ENCODE results near the gene CFAP52. TPM values are rescaled to one million over a fixed set of nuclear protein-coding genes. Genes with fewer than 3 reads are reported as not detected.

CFAP52 gene
- total and polyA plus RNA-seq, 2 experiments from 2014 or later, result 0.76 TPM; not detected in 1

- Histone ChIP-seq H3K27ac (no peak overlapping the region), H3K9me2 (ENCODE audit: insufficient read depth) (no peaks in the 10 kb centered on the region), H3K27me3 (replicated peaks; ENCODE audit: insufficient read depth) (no peaks in the 10 kb centered on the region), H4K20me1 (ENCODE audit: insufficient read depth) (no peaks in the 10 kb centered on the region), H3F3A (ENCODE audit: insufficient read depth) (no peaks in the 10 kb centered on the region), H3K4me2 (ENCODE audit: unreplicated experiment) (no peak overlapping the region), H3K4me1 (ENCODE audit: insufficient read depth) (no peaks in the 10 kb centered on the region), H2AFZ (no peak overlapping the region), H3K9me3 (ENCODE audit: low read depth) (no peaks in the 10 kb centered on the region), H3K36me3 (ENCODE audit: low read depth) (no peaks in the 10 kb centered on the region), H3K4me3 (no peak overlapping the region), H3K79me2 (ENCODE audit: insufficient read depth) (no peaks in the 10 kb centered on the region), H3K9ac (no peak overlapping the region)
- DNase-seq, result no peak
- 45 to 47% methylated on average over 9 of the region's 9 CpGs for WGBS, 2 experiments (ENCODE audit: low coverage in 1 of 2, low lambda C conversion rate in 2 of 2, missing lambda C conversion rate in 2 of 2)
- in situ Hi-C loops (cut with MboI), result no loop called here
- TF ChIP-seq EZH2 (IDR thresholded peaks at IDR 0.05; ENCODE audit: insufficient read depth, poor library complexity, severe bottlenecking) (no peak), EZH2phosphoT487 (IDR thresholded peaks at IDR 0.05; ENCODE audit: insufficient read depth, low read depth) (no peak)
Observed at GRCh38 chr17:9612006-9612405, 35.6 kb downstream of the CFAP52 start.

- in situ Hi-C loops (cut with MboI), result no loop called here
- no peaks in the 10 kb centered on the region for H3K79me2 ChIP-seq (ENCODE audit: insufficient read depth)
- WGBS, 2 experiments (ENCODE audit: low coverage in 1 of 2, low lambda C conversion rate in 2 of 2, missing lambda C conversion rate in 2 of 2), result 26 to 33% methylated on average over 2 of the region's 2 CpGs
Observed at GRCh38 chr17:9615486-9615885, 39.0 kb downstream of the CFAP52 start.

GRCh38 chr17:9622961-9623360, 46.5 kb downstream of the CFAP52 start:
- no peaks in the 10 kb centered on the region for H3K36me3 ChIP-seq (ENCODE audit: low read depth)
- no peaks in the 10 kb centered on the region for H3K9me2 ChIP-seq (ENCODE audit: insufficient read depth)
- no peaks in the 10 kb centered on the region for H4K20me1 ChIP-seq (ENCODE audit: insufficient read depth)
- no peaks in the 10 kb centered on the region for H3F3A ChIP-seq (ENCODE audit: insufficient read depth)
- H3K4me2 ChIP-seq (ENCODE audit: unreplicated experiment), result no peak overlapping the region
- no peaks in the 10 kb centered on the region for H3K9me3 ChIP-seq (ENCODE audit: low read depth)
- no peak overlapping the region for H3K4me3 ChIP-seq
- H3K79me2 ChIP-seq (ENCODE audit: insufficient read depth), result no peaks in the 10 kb centered on the region
- no peaks in the 10 kb centered on the region for H3K4me1 ChIP-seq (ENCODE audit: insufficient read depth)
- no peak overlapping the region for H2AFZ ChIP-seq
- DNase-seq, result no peak
- no peaks in the 10 kb centered on the region; the same call in 1 of the 2 replicates for H3K27me3 ChIP-seq (replicated peaks; ENCODE audit: insufficient read depth)
- TF ChIP-seq EZH2 (IDR thresholded peaks at IDR 0.05; ENCODE audit: insufficient read depth, poor library complexity, severe bottlenecking), result no peak
- no peak for TF ChIP-seq EZH2phosphoT487 (IDR thresholded peaks at IDR 0.05; ENCODE audit: insufficient read depth, low read depth)
- no peak overlapping the region for H3K27ac ChIP-seq
- in situ Hi-C loops (cut with MboI), result no loop called here
- no peak overlapping the region for H3K9ac ChIP-seq

More at GRCh38 chr17:9615486-9615885, 39.0 kb downstream of the CFAP52 start:
- no peak overlapping the region for H3K4me2 ChIP-seq (ENCODE audit: unreplicated experiment)
- no peak overlapping the region for H3K4me3 ChIP-seq
- no peaks in the 10 kb centered on the region for H3K4me1 ChIP-seq (ENCODE audit: insufficient read depth)
- H3K9me3 ChIP-seq (ENCODE audit: low read depth), result no peaks in the 10 kb centered on the region
- H3K36me3 ChIP-seq (ENCODE audit: low read depth), result no peaks in the 10 kb centered on the region
- H4K20me1 ChIP-seq (ENCODE audit: insufficient read depth), result no peaks in the 10 kb centered on the region
- H3K9ac ChIP-seq, result no peak overlapping the region
- no peak for TF ChIP-seq EZH2 (IDR thresholded peaks at IDR 0.05; ENCODE audit: insufficient read depth, poor library complexity, severe bottlenecking)
- no peak for TF ChIP-seq EZH2phosphoT487 (IDR thresholded peaks at IDR 0.05; ENCODE audit: insufficient read depth, low read depth)
- no peak for DNase-seq
- H3F3A ChIP-seq (ENCODE audit: insufficient read depth), result no peaks in the 10 kb centered on the region
- H2AFZ ChIP-seq, result no peak overlapping the region
- no peak overlapping the region for H3K27ac ChIP-seq
- no peaks in the 10 kb centered on the region for H3K27me3 ChIP-seq (replicated peaks; ENCODE audit: insufficient read depth)
- H3K9me2 ChIP-seq (ENCODE audit: insufficient read depth), result no peaks in the 10 kb centered on the region

GRCh38 chr17:9628509-9628908, 52.1 kb downstream of the CFAP52 start:
- H3K4me2 ChIP-seq (ENCODE audit: unreplicated experiment), result no peak overlapping the region

GRCh38 chr17:9632741-9633140, 56.3 kb downstream of the CFAP52 start:
- Histone ChIP-seq H3K9ac (no peak overlapping the region), H3K27ac (no peak overlapping the region), H3K9me3 (ENCODE audit: low read depth) (no peaks in the 10 kb centered on the region), H3K36me3 (ENCODE audit: low read depth) (no peaks in the 10 kb centered on the region), H4K20me1 (ENCODE audit: insufficient read depth) (no peaks in the 10 kb centered on the region), H3K79me2 (ENCODE audit: insufficient read depth) (no peaks in the 10 kb centered on the region), H3K4me3 (no peak overlapping the region), H2AFZ (no peak overlapping the region), H3K27me3 (replicated peaks; ENCODE audit: insufficient read depth) (no peaks in the 10 kb centered on the region), H3F3A (ENCODE audit: insufficient read depth) (no peaks in the 10 kb centered on the region), H3K4me1 (ENCODE audit: insufficient read depth) (no peaks in the 10 kb centered on the region), H3K9me2 (ENCODE audit: insufficient read depth) (no peaks in the 10 kb centered on the region), H3K4me2 (ENCODE audit: unreplicated experiment) (no peak overlapping the region)
- no peak for TF ChIP-seq EZH2phosphoT487 (IDR thresholded peaks at IDR 0.05; ENCODE audit: insufficient read depth, low read depth)
- TF ChIP-seq EZH2 (IDR thresholded peaks at IDR 0.05; ENCODE audit: insufficient read depth, poor library complexity, severe bottlenecking), result no peak
- DNase-seq, result no peak
- in situ Hi-C loops (cut with MboI), result no loop called here
- 76 to 77% methylated on average over 11 of the region's 11 CpGs for WGBS, 2 experiments (ENCODE audit: low coverage in 1 of 2, low lambda C conversion rate in 2 of 2, missing lambda C conversion rate in 2 of 2)

More at GRCh38 chr17:9628509-9628908, 52.1 kb downstream of the CFAP52 start:
- Histone ChIP-seq H4K20me1 (ENCODE audit: insufficient read depth) (no peaks in the 10 kb centered on the region), H3K79me2 (ENCODE audit: insufficient read depth) (no peaks in the 10 kb centered on the region), H3K4me3 (no peak overlapping the region), H3F3A (ENCODE audit: insufficient read depth) (no peaks in the 10 kb centered on the region), H3K9me2 (ENCODE audit: insufficient read depth) (no peaks in the 10 kb centered on the region), H3K9me3 (ENCODE audit: low read depth) (no peaks in the 10 kb centered on the region), H3K27ac (no peak overlapping the region), H3K36me3 (ENCODE audit: low read depth) (no peaks in the 10 kb centered on the region), H2AFZ (no peak overlapping the region), H3K9ac (no peak overlapping the region), H3K27me3 (replicated peaks; ENCODE audit: insufficient read depth) (no peaks in the 10 kb centered on the region), H3K4me1 (ENCODE audit: insufficient read depth) (no peaks in the 10 kb centered on the region)
- 60 to 70% methylated on average over 10 of the region's 10 CpGs for WGBS, 2 experiments (ENCODE audit: low coverage in 1 of 2, low lambda C conversion rate in 2 of 2, missing lambda C conversion rate in 2 of 2)
- no peak for DNase-seq
- no peak for TF ChIP-seq EZH2phosphoT487 (IDR thresholded peaks at IDR 0.05; ENCODE audit: insufficient read depth, low read depth)
- no peak for TF ChIP-seq EZH2 (IDR thresholded peaks at IDR 0.05; ENCODE audit: insufficient read depth, poor library complexity, severe bottlenecking)
- in situ Hi-C loops (cut with MboI), result no loop called here

All from GM23248 (cell line).